WI38 (cell line): ENCODE data around the gene MMEL1.
"Not testable (repeated sequence)": the region's sequence is repeated elsewhere in the genome, so short reads cannot be mapped to it uniquely, and the experiment has no call there.

ENCODE experiments used
- H3K4me3 ChIP-seq: 2 replicates; pipeline ENCODE4 v1.5.1; 2011; ENCODE audit warnings: low read depth, mild to moderate bottlenecking, control low read depth, low read length
- CTCF ChIP-seq: IDR thresholded peaks from 2 replicates; pipeline ENCODE4 v1.5.1; 2012; ENCODE audit warnings: low read depth, mild to moderate bottlenecking, control low read depth, low read length

MMEL1 gene

DNA sequence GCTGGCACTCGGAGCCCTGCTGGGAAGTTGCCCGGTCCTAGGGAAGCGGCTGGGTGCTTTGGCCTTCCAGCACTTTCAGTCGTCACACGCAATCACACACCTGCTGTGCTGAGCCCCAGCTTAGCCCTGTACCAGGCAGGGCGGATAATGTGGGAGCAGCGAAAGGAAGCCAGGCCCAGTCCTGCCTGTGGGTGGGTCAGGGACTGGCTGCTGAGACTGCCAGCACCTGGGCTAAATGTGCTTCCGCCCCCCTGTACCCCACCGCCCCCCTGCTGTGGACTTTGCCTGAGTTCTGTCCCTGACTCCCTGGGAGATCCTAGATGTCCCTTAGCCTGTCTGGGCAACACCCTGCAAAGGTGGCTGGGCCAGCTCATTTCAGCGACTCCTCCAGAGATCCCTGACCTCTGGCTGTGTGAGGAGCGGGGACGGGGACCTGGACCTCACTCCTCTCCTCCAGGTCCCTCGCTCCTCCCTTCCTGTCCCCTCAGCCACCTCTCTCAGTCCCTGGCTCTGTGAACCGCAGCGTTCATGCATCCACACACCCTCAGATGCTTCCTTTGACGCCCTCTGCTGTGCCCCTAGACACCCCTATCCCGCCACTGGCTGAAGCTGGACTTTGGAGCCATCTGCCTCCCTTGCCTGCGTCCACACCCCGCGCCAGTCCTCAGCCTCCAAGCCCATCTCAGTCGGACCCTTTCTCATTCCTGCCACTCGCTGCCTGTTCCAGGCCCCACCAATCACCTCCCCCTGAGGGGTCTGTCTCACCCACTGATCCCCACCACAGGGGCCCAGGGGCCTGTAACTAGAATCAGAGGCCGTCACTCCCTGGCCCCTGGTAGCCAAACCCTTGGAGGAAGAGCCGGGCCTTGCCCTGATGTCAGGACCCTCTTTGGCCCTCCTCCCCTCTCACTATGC lies 1.4 kb downstream of the MMEL1 start:
- no peak overlapping the region for H3K4me3 ChIP-seq
- TF ChIP-seq CTCF, result no peak

- TF ChIP-seq CTCF, result no peak
- H3K4me3 ChIP-seq, result no peak overlapping the region
Measured at GRCh38 chr1:2630498-2631135, 2.2 kb downstream of the MMEL1 start.

GRCh38 chr1:2629627-2630497 lies 3.0 kb downstream of the MMEL1 start:
- no peak for TF ChIP-seq CTCF
- no peak overlapping the region for H3K4me3 ChIP-seq

DNA sequence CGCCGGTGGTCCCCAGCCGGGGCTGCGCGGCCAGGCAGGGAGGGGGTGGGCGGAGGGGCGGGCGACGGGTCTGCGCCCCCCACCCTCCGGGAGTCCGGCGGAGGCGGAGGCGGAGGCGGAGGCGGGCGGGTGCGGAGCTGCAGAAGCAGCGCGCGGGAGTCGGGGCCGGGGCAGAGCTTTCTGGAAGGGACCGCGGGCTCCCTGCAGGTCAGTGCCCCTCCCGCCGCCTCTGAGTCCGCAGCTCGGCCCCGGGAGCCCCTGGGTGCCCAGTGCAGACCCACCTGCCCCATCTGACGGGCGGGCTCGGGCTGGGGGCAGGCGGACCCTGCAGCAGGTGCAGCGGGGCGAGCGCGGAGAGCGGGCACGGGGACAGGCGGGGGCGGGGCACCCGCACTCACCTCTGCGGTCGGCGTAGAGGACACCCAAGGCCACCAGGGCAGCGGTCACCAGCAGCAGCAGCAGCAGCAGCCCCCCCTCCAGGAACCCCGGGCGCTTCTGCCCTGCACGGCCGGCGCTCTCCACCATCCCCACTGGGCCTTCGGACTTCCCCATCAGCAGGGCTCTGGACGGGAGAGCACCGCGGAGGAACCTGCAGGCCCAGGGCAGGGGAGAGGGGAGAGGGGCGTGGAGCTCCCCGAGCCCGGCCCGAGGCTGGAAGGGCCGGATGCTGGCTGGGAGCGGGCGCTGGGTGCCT lies 3.7 kb downstream of the MMEL1 start:
- H3K4me3 ChIP-seq, result no peak overlapping the region
- TF ChIP-seq CTCF, result no peak

DNA sequence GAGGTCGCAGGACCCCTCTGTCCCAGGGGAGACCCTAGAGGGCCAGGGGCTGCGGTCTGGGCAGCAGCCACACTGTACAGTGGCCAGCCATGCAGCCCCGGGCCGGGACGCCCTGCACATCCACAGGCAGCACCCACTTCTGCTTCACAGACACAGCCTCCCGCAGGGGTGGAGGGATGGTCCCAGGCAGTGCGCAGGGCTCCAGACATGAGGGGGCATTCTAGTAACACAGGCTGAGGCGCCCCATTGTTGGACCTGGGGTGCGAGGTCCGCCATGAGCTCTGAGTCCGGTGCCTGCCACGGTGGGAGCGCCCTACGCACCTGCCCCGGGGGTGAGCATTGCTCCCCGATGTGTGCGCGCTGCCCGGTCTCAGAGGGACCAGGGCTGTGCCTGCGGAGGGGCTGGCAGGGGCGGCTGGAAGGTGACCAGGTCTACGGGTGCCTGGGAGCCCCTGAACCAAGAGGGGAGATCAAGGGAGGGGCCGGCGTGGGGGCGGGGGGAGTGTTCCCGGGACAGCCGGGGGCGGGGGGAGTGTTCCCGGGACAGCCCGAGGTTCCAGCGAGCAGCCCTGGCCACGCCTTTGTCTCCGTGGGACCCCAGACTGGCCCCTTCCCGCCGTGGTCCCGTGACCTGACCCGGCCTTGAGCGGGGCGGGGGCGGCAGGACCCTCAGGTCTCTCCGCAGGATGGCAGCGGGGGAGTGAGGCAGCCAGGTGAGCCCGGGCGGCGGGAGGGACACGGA lies 4.5 kb downstream of the MMEL1 start:
- no peak overlapping the region for H3K4me3 ChIP-seq
- TF ChIP-seq CTCF, result no peak

- no peak for TF ChIP-seq CTCF
- no peak overlapping the region for H3K4me3 ChIP-seq
Measured at GRCh38 chr1:2627746-2628145, 5.1 kb downstream of the MMEL1 start.

- H3K4me3 ChIP-seq, result not testable (repeated sequence)
Measured at GRCh38 chr1:2625748-2626147, 7.1 kb downstream of the MMEL1 start.
